GM12872 (cell line): ENCODE measurements around the gene ZNF19.

Experiments
- TF ChIP-seq, protein P1 (sequence below): IDR thresholded peaks from 3 replicates; pipeline ENCODE4 v1.5.1; 2011; ENCODE audit warnings: low read depth, mild to moderate bottlenecking, low read length, moderate library complexity; ENCODE audit not compliant: insufficient read depth

Gene ZNF19

DNA sequence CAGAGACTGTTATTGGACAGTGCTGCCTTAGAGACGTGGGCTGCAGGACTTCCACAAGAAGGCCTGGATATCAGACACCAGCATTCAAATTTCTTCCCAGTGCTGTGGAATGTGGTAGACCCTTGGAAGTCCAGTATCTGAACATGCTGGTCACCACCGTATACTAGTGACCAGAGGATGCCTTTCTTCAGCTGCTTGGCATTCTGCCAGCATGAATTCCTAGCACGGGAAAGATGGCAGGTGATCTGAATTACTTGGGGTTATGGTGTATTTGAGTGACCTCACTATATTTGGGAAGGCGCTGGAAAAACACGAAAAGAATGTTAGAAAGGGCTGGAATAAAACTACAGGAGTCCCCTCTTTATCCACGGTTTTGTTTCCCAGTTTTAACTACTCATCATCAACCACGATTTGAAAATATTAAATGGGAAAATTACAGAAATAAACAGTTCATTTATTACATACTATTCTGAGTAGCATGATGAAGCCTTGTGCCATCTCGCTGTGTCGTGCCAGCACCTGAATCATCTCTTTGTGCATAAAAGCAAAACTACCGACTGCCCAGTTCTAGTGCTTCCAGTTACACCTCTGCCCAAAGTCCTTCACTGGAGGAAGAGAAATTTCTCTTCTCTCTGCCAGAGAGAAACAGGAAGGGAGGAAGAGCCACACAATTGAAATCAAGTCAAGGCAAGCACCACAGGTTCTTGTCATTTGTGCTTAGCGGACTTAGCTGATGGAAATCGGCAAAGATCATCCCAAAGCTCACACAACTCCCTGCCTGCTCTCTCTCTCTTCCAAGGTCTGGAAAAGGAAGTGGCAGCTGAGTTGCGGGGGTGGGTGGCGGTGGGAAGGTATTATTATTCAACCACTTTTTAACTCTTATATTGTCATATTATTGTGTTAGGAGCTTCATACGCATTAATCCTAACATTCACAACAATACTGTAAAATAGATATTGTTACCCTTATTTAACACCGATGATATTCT lies 35.7 kb upstream of the ZNF19 start:
- TF ChIP-seq, protein P1, sequence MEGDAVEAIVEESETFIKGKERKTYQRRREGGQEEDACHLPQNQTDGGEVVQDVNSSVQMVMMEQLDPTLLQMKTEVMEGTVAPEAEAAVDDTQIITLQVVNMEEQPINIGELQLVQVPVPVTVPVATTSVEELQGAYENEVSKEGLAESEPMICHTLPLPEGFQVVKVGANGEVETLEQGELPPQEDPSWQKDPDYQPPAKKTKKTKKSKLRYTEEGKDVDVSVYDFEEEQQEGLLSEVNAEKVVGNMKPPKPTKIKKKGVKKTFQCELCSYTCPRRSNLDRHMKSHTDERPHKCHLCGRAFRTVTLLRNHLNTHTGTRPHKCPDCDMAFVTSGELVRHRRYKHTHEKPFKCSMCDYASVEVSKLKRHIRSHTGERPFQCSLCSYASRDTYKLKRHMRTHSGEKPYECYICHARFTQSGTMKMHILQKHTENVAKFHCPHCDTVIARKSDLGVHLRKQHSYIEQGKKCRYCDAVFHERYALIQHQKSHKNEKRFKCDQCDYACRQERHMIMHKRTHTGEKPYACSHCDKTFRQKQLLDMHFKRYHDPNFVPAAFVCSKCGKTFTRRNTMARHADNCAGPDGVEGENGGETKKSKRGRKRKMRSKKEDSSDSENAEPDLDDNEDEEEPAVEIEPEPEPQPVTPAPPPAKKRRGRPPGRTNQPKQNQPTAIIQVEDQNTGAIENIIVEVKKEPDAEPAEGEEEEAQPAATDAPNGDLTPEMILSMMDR: no peak

DNA sequence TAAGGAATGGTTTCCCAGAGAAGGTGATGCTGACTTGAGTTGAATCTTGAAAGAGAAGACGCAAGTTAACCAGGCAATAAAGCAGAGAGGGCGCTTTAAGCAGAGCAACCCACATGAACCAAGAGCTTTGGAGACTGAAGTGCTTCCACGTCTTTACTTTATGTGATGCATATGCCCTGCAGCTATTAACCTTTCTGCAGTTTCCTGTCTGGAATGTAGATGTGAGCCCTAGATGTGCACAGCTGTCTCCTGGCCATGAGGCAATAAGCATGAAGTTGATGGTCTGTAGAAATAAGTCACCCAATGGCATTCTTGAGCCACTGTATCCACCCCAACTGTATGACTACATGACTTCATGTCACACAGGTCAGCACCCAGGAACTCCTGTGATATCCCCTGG lies 31.4 kb upstream of the ZNF19 start:
- TF ChIP-seq, protein P1: no peak

DNA sequence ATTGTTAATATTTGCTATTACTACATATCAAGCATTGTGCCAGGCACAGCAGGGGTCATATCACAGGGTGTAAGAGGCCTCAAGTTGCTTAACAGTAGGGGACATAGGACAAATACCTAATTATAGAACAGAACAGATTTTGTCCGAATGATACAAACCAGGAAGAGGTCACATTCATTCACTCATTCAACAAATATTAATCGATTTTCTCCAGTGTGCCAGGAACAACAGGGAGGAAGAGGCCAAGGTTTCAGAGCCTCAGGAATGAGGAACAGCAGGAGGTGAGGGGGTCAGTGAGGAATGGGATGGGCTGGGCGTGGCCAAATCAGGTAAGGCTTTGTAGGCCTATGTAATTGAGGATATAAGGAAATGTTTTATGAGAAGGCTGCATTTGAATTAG lies 25.9 kb upstream of the ZNF19 start:
- TF ChIP-seq, protein P1: no peak

DNA sequence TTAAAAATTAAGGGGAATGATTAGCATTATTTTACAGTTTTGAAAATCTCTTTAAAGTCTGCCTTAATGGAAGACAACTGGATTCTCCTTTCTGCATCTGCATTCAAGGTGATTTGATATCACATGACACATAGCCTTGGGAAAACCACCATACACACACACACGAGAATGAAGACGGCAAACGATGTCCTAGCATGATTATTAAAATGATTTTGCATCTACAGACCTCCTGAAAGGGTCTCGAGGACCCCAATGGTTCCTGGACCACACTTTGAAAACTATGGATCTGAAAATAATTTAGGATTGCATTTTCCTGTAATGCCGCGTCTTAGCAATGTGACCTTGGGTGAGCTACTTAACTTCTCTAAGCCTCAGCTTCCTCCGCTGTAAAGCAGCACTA lies 25.4 kb upstream of the ZNF19 start:
- TF ChIP-seq, protein P1: no peak

DNA sequence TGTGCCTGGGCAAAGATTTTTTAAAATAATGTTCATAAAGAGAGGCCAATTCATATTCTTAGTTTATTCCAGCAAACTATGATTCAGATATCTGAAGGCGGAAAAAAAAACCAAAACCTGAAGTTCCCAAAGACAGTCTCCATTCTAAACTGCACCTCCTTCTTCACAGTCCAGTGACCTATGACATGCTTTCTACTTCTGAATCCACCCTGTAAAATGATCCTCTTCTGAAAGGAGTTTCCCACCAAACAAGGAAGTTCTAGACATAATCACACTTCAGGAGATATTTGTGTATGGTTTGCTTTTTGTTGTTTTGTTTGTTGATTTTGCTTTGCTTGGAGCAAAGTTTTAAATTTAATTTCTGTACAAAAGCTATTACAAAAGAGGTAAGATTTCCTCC lies 24.2 kb upstream of the ZNF19 start:
- TF ChIP-seq, protein P1: no peak

DNA sequence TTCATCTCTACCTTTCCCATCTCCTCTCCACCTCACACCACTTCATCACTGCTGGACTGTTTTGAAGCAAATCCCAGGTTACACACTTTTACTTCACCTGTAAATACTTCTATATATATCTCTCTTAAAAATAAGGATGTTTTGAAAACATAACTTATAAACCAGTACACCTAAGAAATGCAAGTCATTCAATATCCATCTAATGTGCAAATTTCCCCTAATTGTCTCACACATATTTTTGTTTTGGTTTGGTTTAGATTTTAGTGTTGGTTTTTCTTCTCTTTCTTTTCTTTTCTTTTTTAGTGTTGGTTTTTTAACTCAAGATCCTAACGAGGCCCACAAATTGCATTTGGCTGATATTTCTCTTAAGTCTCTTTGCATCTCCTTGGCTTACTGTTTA lies 17.9 kb upstream of the ZNF19 start:
- TF ChIP-seq, protein P1: no peak

DNA sequence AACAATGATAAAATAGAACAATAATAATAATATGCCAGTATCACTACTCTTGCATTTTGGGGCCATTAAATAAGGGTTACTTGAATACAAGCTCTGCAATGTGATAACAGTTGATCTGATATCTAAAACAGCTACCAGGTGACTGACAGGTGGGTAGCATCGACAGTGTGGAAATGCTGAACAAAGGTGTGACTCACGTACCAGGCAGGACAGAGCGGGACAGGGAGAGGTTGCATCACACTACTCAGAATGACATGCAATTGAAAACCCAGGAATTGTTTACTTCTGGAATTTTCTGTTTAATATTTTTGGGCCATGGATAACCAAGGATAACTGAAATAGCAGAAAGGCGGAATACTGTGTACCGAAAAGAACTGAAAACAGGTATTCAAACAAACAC lies 15.8 kb upstream of the ZNF19 start:
- TF ChIP-seq, protein P1: no peak
